GM08714 (cell line): ENCODE measurements around the gene E2F8.

Source experiments
- H3K4me3 ChIP-seq: fragments of 200-500 bp; sonication (Bioruptor generic); 2 replicates; pipeline ENCODE4 v1.5.1; 2014; ENCODE audit warnings: mild to moderate bottlenecking, low read length, inconsistent platforms
- ZNF274 ChIP-seq: IDR thresholded peaks from 2 replicates; pipeline ENCODE4 v1.6.1; 2012; ENCODE audit warnings: mild to moderate bottlenecking, low read depth, low read length

E2F8 gene

GRCh38 chr11:19242179-19242932 is 1.6 kb upstream of the E2F8 start:
- peak overlapping the region; percentile 88; the same call in 1 of the 2 replicates for H3K4me3 ChIP-seq
- no peak for TF ChIP-seq ZNF274

DNA sequence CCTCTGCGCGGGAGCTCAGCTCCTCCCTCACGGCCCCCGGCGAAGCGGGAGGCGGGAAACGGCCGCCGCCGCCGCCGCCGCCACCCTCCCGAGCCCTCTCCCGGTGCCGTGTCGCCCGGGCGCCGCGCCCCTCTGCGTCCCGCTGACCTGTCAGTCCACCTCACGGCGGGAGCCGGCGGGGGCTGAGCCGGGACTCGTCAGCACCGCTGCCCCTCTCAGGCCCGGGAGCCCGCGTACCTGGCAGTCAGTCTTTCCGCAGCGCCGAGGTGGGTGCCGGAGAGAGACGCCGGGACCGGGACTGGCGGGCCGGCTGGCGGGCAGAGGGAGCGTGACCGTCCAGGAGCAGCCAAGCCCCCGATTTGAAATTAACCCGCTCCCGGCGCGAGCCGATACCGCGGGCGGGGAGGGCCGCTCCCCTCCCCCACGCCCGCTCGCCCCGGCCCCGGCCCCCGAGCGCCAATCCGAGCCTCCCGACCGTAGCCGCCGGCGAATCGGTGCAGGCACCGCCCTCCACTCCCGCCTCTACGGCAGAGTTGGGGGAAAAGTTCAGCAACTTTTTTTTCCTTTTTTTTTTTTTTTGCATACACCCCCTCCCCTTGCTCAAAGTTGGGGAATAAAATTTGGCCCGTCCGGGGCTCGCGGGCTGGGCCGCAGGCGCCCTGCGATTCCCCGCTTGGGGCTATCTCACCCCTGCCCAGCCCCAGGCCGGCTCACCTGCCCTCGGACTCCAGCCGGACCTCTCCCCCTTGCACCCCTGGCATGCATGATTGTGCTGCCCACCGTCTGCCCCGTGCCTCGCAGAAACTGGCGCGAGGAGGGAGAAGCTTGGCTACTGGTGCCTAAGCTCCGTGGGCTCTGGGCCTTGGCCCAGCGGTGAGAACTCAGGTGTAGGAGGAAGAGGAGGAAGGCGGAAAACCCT is 774 bp upstream of the E2F8 start:
- peak overlapping the region; percentile 88; the same call in 1 of the 2 replicates for H3K4me3 ChIP-seq
- no peak for TF ChIP-seq ZNF274

- peak overlapping the region; percentile 68 for H3K4me3 ChIP-seq
Measured at GRCh38 chr11:19239039-19239438, 1.7 kb downstream of the E2F8 start.

DNA sequence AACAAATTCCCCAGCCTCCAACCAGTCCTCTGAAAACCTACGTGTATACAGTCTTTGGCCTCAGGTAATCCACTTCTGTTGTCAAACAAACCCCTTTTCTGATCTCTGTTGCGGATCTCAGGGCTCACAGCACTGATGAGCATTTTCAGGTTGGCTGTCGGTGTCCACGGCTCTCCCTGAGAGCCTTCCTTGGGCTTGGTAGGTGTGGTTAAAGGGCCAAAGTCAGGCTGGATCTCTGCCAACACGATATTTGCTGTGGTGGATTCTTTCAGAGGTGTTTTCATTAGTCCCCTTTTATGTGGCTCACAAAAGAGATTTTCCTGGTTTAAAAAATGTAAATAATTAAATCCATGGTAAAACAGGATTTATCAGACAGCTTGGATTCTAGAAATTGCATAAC is 2.9 kb downstream of the E2F8 start:
- no peak for TF ChIP-seq ZNF274
- no peak overlapping the region for H3K4me3 ChIP-seq

More at GRCh38 chr11:19239039-19239438, 1.7 kb downstream of the E2F8 start:
- no peak for TF ChIP-seq ZNF274

- TF ChIP-seq ZNF274 = no peak
Measured at GRCh38 chr11:19237381-19237780, 3.4 kb downstream of the E2F8 start.

DNA sequence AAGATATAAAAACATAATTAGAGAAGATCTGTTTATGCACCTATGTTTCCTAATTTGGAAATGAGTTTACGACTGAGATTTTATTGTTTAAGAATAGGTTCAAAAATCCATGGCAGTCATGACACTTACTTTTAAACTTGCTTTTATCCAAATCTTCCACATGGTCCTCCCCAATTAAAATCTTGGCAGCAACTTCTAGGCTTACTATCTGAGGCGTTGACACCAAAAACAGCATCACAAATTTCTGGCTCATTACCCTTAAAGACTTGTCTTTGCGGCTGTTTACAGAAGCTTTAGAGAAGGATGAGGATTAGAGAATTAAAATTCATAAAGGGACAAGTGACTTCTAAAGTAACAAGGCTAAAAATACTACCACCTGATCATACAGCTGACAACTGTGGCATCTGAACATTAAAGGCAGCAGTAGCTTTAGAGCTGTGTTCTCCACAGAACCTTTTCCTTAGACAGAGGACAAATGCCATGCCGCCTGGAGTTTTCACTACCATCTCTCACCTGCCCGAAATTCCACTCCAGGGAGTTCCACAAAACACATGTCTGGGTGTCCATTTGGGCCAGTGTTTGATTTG is 6.4 kb downstream of the E2F8 start:
- TF ChIP-seq ZNF274 = no peak
- H3K4me3 ChIP-seq = no peak overlapping the region

More at GRCh38 chr11:19237381-19237780, 3.4 kb downstream of the E2F8 start:
- no peak overlapping the region for H3K4me3 ChIP-seq

- no peak for TF ChIP-seq ZNF274
- no peak overlapping the region for H3K4me3 ChIP-seq
Measured at GRCh38 chr11:19232910-19233503, 7.7 kb downstream of the E2F8 start.

DNA sequence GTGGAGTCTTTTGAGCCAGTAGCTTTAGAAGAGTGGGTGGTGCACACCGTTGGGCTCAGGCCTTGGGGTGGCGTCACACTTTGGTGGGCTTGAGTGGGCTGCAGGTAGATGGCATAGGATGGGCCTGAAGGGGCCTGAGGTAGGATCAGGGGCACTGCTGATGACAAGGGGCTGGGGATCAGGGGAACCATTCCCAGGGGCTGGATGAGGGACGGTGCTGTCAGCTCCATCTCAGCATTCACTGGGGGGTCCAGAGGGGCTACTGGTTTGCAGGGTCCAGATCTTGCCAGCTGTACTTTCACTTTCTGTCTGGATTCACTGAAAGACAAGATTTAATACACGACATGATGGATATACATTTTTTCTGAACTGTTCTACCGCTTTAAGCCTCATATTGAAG is 11.1 kb downstream of the E2F8 start:
- no peak for TF ChIP-seq ZNF274
- no peak overlapping the region for H3K4me3 ChIP-seq

GRCh38 chr11:19228968-19229367 is 11.8 kb downstream of the E2F8 start:
- no peak overlapping the region for H3K4me3 ChIP-seq
- no peak for TF ChIP-seq ZNF274

- no peak for TF ChIP-seq ZNF274
- H3K4me3 ChIP-seq = no peak overlapping the region
Measured at GRCh38 chr11:19226378-19227195, 14.2 kb downstream of the E2F8 start.

- TF ChIP-seq ZNF274 = no peak
- no peak overlapping the region for H3K4me3 ChIP-seq
Measured at GRCh38 chr11:19225581-19225980, 15.2 kb downstream of the E2F8 start.

DNA sequence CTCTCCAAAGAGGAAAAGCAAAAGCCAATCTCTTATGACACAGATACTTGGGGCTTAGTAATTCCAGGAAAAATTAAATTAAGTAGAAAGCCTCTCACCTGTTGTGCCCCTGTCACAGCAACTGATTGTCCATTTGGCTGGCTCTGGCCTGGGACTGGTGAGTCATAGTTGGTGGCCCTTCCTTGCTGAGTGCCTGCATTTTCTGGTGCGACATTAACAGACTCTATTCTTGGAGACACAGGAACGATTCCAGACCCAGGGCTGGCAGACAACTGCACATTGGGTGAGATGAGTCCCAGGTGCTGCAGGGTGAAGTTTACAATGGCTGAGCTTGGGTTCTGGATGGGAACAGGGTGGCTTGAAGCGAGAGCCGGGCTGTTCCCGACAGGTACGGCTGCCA is 15.6 kb downstream of the E2F8 start:
- H3K4me3 ChIP-seq = no peak overlapping the region
- TF ChIP-seq ZNF274 = no peak
